HG03135 (cell line): Measurements from ENCODE around the gene CASTOR1.

Experiments used
- ATAC-seq: cut with Tn5 transposase; IDR thresholded peaks from one replicate; pipeline ENCODE4 v1.9.1; 2021; ENCODE audit warnings: mild to moderate bottlenecking, moderate library complexity; ENCODE audit not compliant: unreplicated experiment

CASTOR1 gene

DNA sequence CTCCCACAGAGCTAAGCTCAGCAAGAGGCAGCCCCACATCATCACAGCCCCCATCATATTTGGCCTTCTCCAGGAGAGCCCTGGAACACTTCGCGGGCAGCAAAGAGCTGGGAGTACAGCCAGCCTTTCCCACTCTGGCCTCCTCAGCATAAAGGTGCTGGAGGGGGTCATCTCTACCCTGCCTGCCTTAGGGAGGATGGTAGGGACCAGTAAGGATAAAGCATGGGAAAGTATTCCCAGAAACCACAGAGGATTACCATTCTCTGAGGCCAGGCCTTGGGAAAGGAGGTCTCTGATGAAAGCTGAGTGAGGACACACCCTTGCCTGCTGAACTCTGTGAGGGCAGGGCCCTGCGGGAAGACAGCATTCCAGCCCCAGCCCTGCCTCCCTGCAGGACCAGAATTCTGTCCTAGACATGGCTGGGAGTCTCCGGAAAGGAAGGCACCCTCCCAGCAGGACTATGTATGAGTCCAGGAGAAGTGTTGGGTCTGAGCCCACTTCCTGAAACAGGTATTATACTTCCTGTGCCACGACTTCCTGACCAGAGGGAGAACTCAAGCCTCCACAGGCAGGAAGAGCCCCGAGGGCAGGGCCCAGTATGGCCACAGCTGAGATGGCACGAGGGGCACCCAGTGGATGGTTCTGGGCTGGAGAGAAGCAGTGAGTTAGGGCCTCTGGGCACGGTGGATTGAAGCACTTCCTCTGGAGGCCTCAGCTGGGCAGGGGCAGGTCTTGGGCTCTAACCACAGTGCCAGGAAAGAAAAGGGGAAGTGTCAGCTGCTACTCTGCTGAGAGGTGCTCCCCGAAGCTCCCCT, 12.9 kb upstream of the CASTOR1 start:
- ATAC-seq = no peak

DNA sequence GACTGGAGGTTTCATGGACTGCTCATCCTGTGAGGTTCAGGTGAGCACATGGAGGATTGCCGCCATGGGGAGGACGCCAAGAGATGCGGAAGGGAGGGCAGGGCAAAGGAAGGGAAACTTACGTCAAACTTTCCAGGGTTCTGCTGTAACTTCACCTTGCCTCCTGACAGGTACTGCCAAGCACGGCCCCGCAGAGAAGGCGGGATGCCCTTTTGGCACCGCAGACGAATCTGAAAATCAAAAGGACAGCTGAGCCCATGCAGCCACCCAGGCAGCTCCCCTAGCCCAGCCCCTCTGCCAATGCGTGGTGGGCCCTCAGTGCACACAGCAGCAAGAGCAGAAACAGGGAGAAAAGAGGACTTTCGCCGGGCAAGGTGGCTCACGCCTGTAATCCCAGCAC, 10.0 kb upstream of the CASTOR1 start:
- ATAC-seq = no peak

DNA sequence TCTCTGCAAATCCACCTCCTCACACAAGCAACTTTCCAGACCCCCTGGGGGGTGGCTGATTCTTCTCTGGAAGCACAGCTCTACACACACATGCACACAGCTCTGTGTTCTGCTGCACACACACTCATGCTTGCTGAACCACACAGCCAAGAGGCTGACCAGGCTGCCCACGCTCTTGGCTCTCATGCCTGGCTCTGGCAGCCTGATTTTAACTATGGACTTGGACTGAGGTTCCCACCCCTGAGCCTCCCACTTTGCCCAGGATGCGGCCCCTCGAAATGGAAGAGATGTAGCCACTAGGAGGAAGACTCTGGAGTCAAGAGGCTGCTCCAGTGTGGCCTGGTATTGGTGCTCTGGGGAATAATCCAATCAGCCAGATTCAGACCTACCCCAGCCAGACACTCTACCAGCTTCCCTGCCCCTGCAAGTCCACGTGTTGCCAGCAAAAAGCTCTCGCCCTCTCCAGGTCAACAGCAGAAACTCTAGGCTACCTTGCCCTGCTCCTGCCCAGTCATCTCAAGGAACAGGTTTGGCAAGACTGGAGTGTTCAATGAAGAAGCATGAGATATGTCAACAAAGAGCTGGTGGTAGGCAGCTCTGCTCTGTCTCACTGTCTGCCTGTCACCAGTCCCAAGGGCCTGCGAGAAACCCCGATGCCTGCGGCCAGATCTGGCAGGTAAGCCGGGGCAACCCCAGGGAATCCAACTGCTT, 8.8 kb upstream of the CASTOR1 start:
- ATAC-seq = no peak

DNA sequence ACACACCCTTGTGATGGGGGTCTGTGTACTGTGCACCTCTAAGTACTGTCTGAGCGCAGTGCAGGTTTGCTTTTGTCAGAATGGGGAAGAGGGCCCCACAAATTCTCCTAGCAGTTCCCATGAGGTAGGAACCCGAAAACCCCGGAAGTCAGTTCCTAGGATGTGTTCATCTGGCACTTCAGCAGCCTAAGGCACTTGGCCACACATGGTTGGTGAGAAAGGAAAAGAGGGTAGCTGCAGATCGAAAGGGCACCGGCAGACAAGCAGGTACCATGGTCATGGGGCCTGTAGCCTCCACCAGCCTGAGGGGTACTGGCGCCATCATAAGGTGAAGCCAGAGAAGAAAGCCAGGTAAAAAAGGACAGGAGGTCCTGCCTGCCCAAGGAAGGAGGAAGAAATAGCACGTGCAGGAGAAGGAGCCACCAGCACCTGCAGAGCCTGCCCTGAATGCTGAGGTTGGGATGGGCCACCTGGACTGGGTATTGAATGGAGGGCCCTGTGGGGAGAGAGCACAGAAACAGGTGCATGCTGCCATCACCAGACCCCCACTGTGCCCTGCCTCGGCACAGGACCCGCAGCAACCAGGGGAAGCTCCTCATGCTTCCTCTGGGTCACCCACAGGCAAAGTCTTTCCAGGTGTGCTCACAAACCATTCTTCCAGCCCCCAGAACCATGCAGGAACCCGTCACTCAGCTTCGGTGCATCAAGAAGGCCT, 8.1 kb upstream of the CASTOR1 start:
- no peak for ATAC-seq

DNA sequence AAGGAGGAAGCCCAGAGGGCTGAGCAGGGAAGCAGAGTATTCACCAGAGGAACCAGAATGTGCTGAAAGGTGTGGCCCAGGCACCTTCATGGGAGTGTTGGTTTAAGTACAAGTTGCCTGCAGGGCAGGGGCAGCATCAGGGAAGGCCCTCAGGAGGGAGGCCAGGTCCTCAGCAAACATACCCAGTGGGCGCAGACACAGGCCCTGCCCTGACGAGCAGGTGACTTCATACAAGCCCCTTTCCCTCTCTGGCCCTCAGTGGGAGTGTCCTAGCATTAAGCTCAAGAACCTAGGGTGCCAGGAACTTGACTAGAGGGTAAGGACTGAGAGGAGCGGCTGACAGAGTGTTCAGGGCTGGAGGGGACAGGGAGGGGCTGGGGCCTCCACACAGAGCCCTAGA, 7.5 kb upstream of the CASTOR1 start:
- ATAC-seq = no peak

DNA sequence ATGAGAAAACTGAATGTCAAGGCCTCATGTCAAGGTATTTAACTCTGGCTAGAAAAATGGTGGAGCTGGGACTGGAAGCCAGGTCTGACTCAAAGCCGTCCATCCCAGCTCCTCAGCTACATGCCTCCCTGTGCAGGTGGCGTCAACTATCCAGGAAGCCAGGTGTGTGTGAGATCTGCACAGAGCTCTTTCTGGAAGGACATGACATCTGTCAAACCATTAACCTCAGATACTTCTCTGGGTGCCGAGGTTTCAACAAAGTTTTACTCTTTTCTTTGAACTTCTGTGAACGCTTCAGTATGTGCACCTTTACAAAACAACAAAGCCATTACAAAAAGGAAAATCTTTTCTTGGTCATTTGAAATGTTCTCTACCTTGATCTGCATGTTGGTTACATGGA, 7.0 kb upstream of the CASTOR1 start:
- no peak for ATAC-seq

DNA sequence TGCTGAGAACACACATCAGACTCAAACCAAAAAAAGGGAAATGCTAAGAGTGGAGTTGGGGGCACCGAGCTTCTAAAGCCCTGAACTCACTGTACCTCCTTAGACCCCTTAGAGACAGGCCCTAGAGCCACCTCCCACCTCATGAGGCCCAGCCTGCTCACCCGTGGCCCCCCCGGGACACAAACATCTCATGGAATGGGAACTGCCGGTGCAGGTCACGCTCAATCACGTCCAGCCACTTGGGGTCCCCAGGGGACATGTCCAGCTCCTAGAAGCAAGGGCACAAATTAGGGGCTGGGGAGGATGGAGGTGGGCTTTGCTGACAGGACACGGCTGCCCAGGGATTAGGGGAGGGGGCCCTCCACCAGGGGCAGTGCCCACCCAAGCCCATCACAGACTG, 6.3 kb upstream of the CASTOR1 start:
- ATAC-seq = no peak

DNA sequence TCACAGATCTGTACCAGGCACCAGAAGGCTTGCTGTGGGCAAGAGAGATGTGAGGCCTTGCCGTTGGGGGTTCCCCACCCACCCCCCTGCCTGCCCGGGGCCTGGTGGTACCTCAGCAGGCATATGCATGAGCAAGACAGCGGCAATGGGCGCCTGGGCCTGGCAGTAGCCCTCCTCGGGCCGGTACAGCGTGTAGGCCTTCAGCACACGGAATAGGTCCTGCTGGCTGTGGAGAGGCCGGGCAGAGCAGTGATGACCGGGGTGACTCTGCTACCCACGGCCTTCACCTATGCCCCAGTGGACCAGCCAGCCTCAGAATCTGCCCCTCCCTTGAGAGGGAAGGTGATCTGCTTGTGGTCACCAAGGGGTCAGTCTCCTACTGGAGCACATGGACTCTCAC, 5.5 kb upstream of the CASTOR1 start:
- ATAC-seq = no peak

DNA sequence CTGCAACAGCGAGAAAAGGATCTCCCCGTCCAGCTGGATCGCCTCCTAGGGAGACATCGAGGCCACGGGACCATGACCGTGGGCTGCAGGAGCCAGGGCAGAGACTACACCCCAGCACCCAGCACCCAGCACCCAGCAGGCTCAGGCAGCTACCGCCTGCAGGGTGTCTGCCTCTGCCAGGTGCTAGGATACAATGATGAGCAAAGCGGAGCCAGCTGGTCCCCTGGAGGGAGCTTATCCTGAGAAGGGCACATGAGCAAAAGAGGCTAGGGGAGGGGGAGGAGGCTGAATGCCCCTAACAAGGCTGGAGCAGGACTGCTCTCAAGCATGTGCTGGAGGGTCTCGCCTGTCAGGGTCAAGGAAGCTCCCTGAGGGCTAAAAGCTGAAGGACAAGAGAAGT, 4.8 kb upstream of the CASTOR1 start:
- ATAC-seq = no peak

DNA sequence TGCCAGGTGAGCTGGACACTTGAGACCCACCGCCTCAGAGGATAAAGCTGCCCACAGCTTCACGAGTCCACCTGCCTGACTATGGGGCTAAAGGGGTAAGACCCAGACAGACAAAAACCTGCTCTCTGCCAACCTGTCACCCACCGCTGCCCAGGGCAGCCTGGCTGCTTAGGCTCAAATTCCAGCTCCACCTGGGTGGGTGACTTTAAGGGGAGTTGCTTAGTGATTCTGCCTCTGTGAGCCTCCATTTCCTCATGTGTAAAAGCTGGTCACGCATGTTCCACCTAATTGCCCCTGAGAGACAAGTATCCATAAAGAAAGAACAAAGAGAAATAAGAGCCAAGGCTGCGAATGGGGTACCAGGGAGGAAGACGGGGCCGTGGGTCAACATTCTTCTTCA, 3.7 kb upstream of the CASTOR1 start:
- no peak for ATAC-seq

DNA sequence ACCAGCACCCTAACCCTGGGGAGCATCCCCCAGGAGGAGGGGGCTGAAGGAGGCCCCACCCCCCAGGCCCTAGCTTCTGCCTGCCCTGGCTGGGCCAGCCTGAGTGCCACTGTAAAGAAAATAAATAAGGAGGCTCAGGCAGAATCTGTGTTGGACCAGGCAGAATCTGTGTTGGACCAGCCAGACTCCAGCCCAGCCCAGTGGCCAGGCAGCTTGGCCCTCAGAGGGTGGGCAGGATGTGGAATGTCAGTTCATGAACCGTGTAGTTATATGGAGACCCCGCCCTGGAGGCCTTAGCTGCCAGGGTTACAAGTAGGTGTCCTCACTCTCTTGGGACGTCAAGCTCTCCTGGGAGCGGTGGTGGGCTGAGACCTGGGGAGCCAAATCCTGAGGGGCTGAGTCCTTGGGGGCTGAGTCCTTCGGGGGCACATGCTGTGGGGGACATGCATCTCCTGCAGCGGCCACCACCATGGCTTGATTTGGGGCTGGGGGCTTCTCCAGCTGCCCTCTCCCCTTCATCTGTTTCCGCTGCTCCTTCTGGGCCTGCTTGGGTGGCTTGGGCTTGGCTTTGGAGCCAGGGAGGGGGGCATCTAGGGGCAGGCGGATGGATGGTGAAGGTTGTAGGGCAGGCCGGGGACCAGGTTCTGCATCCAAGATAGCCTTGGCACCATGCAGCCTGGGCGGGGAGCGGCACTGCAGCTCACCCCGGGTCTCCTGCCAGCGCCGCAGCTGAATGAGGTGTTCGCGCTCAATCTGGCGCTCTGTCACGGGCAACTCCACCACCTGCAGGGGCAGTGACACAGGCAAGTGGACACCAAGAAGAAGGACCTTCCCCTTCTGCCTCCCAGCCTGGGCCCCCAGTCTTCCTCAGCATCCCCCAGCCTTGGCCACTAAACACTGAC, 3.0 kb upstream of the CASTOR1 start:
- no peak for ATAC-seq

DNA sequence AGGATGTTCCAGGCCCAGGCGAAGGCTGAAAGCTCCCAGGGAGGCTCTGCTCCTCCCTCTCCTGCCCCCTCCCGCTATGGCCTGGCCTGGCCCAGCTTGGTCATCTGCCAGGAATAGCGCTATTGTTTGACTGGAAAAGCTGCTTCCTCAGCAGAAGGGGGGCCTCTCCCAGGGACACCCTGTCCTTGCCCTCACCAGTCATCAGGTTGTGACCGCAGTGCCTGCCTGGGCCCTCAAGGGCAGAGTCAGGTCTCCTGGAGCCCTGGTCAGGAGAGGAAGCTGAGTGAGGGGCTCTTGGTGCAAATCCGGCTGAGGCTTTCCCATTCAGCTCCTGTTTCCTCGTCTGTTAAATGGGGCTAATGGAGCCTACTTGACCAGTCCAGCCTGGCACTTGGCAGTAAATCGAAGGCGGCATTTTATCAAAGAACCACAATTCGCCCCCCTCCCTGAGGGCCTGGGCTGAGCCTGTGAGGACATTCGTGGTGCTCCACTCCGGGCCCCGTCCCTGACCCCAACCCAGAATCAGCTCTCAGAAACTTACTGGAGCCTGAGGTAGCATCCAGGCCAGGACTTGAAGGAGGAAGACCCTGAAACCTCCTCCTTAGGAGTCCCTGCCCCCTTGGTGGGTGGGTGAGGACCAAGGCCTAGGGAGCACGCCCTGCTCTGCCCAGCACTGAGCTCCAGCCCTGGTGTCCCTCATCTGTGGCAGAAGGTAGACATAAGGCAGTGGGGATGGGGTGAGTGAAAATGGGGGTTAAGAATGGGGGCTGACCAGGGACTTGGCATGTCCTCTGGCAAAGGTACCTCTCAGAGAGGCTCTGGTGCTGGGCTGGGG, 2.0 kb upstream of the CASTOR1 start:
- no peak for ATAC-seq

DNA sequence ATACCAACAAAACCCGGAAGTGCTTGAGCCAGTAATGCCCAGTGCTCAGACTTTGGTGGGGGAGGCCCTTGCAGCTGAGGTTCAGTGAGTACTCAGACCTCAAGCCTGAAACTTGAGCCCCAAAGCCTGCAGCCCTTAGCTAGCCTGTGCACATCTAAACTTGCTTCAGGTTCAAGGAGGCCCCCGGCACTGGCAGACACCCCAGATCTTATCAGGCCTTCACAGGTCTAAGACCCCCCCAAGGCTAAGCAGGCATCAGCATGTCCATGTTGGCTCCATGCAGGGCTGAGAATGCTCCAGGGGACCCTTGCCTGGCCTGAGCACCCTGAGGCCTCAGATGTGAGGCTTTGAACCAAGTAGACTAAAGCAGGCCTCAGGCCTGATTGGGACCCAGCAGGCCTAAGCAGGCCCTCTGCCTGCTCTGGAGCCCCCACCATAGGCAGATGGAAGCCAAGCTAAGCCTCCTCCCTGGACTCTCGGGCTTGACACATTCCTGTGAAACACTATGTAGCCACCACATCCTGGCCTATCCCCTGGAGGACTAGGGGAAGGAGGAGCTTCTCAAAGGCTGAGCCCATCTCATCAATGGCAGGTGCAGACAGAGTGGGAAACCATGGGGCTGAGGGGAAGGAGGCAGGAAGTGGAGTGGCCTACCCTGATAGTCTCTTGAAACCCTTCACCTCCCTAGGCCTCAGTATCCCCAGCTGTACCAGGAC, 1.2 kb upstream of the CASTOR1 start:
- peak; percentile 18 for ATAC-seq

DNA sequence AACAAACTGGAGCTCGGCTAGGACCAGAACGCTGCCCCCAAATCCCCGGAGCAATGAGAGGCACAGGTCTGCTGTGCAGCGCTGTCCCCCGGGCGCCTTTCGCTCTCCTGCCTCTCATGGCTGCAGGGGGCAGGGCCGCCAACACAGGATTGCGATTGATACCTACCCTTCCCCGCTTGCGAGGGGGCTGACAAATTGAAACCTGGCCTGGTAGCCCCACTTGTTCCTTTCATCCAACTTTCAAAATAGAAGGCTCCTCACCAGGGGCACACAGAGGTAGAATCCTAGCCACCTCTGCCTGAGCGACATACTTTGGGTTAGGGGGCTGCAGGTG, 642 bp upstream of the CASTOR1 start:
- peak; percentile 9 for ATAC-seq

DNA sequence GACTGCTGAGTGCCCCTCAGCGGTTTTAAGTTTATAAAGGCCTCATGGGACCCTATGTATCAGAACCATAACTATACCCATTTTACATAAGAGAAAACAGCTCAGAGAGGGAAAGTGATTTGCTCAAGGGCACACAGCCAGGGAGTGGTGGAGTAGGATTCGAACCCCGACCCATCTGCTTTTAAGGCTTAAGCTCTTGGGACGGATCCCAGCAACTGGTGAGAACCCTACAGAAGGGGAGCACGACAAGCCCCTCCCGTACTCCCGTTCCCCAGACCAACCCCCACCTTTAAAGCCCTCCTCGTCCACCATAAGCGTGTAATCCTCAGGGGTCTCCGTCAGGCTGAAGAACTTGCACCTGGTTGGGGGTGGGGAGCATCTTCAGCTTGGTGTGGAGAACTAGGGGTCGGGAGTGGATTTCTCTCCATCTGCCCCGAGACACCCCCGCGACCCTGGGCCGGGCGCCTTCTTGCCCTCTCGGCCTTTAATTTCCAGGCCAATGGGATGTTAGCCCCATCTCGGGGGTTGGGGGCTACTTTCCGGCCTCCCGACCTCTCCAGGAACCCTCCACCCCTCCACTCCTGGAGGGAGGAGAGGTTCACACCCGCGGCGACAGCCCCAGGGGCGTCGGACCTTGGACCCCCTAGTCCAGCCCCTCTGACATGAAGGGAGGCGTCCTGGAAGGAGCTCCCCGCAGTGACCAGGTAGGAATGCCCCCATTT, 725 bp downstream of the CASTOR1 start:
- ATAC-seq = no peak

DNA sequence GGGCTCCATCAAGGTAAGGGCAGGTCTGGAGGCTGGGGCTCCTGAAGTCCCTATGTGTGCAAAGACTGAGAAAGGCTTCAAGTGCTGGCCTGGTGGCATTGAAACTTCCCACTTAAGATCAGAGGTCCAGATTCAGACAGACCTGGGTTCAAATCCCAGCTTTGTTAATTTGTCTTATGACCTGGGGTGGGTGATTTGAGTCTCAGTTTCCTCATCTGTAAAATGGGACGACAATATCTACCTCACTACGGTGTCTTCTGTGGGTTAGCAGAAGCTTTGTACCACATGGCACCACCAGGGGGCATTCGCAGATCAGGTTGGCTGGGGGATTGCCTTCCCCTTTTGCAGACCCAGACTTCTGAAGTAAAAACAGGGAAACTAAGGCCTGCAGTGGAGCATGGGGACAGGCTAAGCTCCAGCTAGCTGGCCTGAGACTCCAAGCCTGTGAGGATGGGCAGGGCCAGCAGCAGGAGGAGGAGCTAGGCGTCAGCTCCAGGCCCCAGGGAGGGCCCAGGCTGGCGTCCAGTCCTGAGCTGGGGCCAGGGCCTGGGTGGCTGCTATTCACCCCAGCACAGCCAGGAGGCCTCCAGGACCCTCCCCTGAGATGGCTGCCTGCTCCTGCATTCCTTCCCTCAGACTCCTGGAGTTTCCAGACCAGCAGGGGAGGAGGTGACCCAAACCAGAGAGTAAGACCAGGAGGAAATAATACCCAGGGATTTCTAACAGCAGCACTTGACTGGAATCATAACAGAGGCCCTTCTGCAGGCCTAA, 1.5 kb downstream of the CASTOR1 start:
- no peak for ATAC-seq

DNA sequence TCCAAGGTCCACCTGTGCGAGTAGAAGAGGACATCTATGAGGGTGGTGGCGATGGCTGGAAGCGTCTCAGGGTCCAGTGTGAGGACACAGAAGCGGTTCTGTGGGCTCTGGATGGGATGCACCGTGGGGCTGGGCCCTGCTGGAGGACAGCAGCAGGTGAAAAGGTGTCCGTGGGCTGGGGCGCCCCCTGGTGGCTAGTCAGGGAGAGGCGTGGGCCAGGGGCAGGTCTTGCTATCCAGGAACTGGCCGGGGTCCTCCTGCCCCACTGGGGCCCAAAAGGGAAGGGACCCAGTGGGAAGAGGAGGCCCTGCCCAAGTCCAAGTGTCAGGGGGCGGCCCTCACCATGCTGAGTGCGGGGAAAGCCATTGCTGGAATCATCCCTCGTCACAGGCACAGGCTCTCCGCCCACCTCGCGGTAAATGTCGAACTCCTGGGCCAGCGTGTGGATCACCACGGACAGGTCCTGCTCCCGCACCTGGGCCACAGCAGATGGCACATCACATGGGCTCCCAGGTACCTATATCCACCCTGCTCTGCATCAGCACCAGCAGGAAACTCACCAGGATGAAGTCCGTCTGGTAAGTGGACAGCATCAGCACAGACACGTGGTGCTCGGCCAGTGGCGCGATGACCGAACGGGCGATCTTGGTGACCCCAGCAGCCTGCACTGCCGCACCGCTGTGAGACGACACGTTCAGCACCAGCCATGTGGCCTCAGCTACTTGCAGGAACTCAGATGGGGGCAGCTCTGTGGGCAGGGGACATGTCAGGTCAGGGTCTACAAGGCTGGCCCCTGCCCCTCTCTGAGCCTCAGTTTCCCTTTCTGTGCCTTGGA, 2.3 kb downstream of the CASTOR1 start:
- no peak for ATAC-seq
